ENCODE results near the gene PSAT1. TPM values are rescaled to one million over a fixed set of nuclear protein-coding genes. Genes with fewer than 3 reads are reported as not detected.

The PSAT1 gene
- total and polyA plus RNA-seq, 2 of the 4 experiments (the other 2 are of a cell fraction): 77.2 to 88.4 TPM

- no peak overlapping the region for H3K4ac ChIP-seq (ENCODE audit: low read depth, low read length)
- no peaks in the 10 kb centered on the region for H3K4me1 ChIP-seq (ENCODE audit: control insufficient read depth, insufficient read depth, low read length)
- ChIA-PET CTCF (interaction anchor here (0.6 kb wide), 1 partner anchor 242 kb away, joined by 3 read pairs; no protein-coding TSS in a partner anchor), POLR2A (ENCODE audit: unreplicated experiment) (no interaction called here)
- H2AFZ ChIP-seq (replicated peaks; ENCODE audit: low read length, poor library complexity): no peak overlapping the region
- H4K5ac ChIP-seq (ENCODE audit: low read depth, low read length): no peak overlapping the region
- H3K56ac ChIP-seq (ENCODE audit: extremely low read depth, insufficient read depth, low read length): no peak overlapping the region
- H2AK5ac ChIP-seq (ENCODE audit: low read depth, low read length): no peak overlapping the region
- no peak overlapping the region for H3K27ac ChIP-seq (ENCODE audit: insufficient read depth, low read length)
- no peak overlapping the region for H2AK9ac ChIP-seq (replicated peaks; ENCODE audit: low read depth, low read length, poor library complexity)
- intact Hi-C loops (cut with micrococcal nuclease): no loop called here
- H4K8ac ChIP-seq (ENCODE audit: low read depth in 2 of 2, low read length in 2 of 2): no peak overlapping the region
- no peaks in the 10 kb centered on the region for H3K36me3 ChIP-seq (ENCODE audit: control insufficient read depth, insufficient read depth, low read length)
- no peak overlapping the region for H3K4me2 ChIP-seq (ENCODE audit: low read depth, low read length)
- BruUV-seq (replicated peaks): no TSS peak
- H3K79me1 ChIP-seq (ENCODE audit: low read depth in 1 of 2, low read length in 2 of 2): no peaks in the 10 kb centered on the region
- H3K14ac ChIP-seq (replicated peaks; ENCODE audit: low read depth, low read length): no peak overlapping the region
- ATAC-seq (ENCODE audit: low read depth): no peak
- no peak overlapping the region for H2BK15ac ChIP-seq (ENCODE audit: low read depth, low read length)
- H3K23ac ChIP-seq (ENCODE audit: low read depth, low read length): no peak overlapping the region
- DNase-seq: no peak
- H4K20me1 ChIP-seq (ENCODE audit: insufficient read depth, low read length): no peaks in the 10 kb centered on the region
- H3K27me3 ChIP-seq (ENCODE audit: control insufficient read depth, insufficient read depth, low read length): no peaks in the 10 kb centered on the region
- H2BK120ac ChIP-seq (ENCODE audit: low read depth, low read length): no peak overlapping the region
- H3K4me3 ChIP-seq (ENCODE audit: insufficient read depth, low read depth, low read length): no peak overlapping the region
- H3K9ac ChIP-seq (ENCODE audit: low read depth, low read length): no peak overlapping the region
- no peak overlapping the region for H2BK20ac ChIP-seq (ENCODE audit: low read depth, low read length)
- in situ Hi-C loops (cut with MboI; ENCODE audit: low sequenced_read_pairs): no loop called here
- H2BK5ac ChIP-seq (ENCODE audit: low read depth, low read length, poor library complexity, severe bottlenecking): no peak overlapping the region
- no peak overlapping the region for H3K18ac ChIP-seq (ENCODE audit: low read depth, low read length)
- H3K9me3 ChIP-seq (ENCODE audit: control insufficient read depth, insufficient read depth, low read length): no peaks in the 10 kb centered on the region
- dilution Hi-C loops (cut with HindIII; ENCODE audit: low sequenced_read_pairs, unreplicated experiment): no loop called here
- no CpG with 5 or more reads among the region's 4 CpGs for WGBS, 2 experiments (ENCODE audit: extremely low coverage in 2 of 2, insufficient read length in 1 of 2)
- H4K91ac ChIP-seq (ENCODE audit: insufficient read depth, low read depth, low read length): no peak overlapping the region
- TF ChIP-seq ELK1 (IDR thresholded peaks at IDR 0.05; ENCODE audit: borderline replicate concordance, low read depth, low read length) (no peak), MAZ (IDR thresholded peaks at IDR 0.05; ENCODE audit: borderline replicate concordance, low read depth, low read length) (no peak), SMC3 (IDR thresholded peaks at IDR 0.05; ENCODE audit: low read depth, low read length) (no peak), MXI1 (IDR thresholded peaks at IDR 0.05; ENCODE audit: borderline replicate concordance, low read depth, low read length) (no peak), POLR2A (IDR thresholded peaks at IDR 0.05; ENCODE audit: low read depth, low read length) (no peak), CTCF (conservative IDR thresholded peaks at IDR 0.05; ENCODE audit: low read depth, low read length) (no peak), RCOR1 (IDR thresholded peaks at IDR 0.05; ENCODE audit: insufficient replicate concordance, low read length) (no peak), RAD21 (IDR thresholded peaks at IDR 0.05; ENCODE audit: low read length) (no peak), CHD1 (IDR thresholded peaks at IDR 0.05; ENCODE audit: low read depth, low read length) (no peak), FOS (IDR thresholded peaks at IDR 0.05; ENCODE audit: low read depth, low read length) (no peak), BHLHE40 (IDR thresholded peaks at IDR 0.05; ENCODE audit: low read depth, low read length) (no peak), USF2 (IDR thresholded peaks at IDR 0.05; ENCODE audit: low read depth, low read length) (no peak), NFE2L2 (IDR thresholded peaks at IDR 0.05; ENCODE audit: low read depth, low read length) (no peak)
- H3K9me1 ChIP-seq (ENCODE audit: insufficient read depth, low read length): no peaks in the 10 kb centered on the region
Measured at GRCh38 chr9:78253285-78253684, 43.6 kb upstream of the PSAT1 start.

All from IMR-90 (cell line).